NB4 (cell line): ENCODE measurements around the gene OR51G1.

Experiments
- DNase-seq: peaks from one replicate; pipeline ENCODE4 v3.0.0; 2010; ENCODE audit warnings: low read depth
- H3K4me3 ChIP-seq: one replicate; pipeline ENCODE4 v1.5.1; 2011; ENCODE audit warnings: mild to moderate bottlenecking, low read depth, low read length, moderate library complexity
- MYC ChIP-seq: IDR thresholded peaks from 2 replicates; pipeline ENCODE4 v1.6.1; 2011; ENCODE audit warnings: low read depth, low read length
- POLR2A ChIP-seq: IDR thresholded peaks from 2 replicates; pipeline ENCODE4 v1.6.1; 2011; ENCODE audit warnings: mild to moderate bottlenecking; ENCODE audit not compliant: insufficient read length; ENCODE audit errors: extremely low read depth
- TF ChIP-seq, protein P1 (sequence below): IDR thresholded peaks from one replicate; pipeline ENCODE4 v1.5.1; 2012; ENCODE audit warnings: low read depth, low read length
- TF ChIP-seq, protein P2 (sequence below): IDR thresholded peaks from 2 replicates; pipeline ENCODE4 v1.6.1; 2011; ENCODE audit warnings: low read depth, low read length

The OR51G1 gene

DNA sequence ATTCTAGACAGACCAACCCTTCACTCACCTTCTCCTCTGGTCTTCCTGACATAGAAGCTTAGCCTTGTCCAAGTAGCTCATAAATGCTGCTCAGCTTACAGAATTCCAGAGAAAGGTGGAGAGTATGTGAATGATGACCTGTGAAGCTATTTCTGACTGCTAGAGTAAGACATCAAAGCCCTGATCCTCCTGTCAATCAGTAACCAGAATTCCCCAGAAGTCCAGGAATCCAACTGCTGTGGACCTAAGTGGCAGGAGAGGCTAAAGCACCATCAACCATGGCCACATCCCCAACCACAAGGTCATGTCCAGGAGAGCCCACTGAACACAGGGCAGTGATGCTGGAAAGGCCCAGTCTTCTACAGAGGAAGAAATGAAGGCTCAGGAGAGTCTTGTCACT lies 7.6 kb downstream of the OR51G1 start:
- no peak for DNase-seq
- TF ChIP-seq MYC, result no peak
- TF ChIP-seq POLR2A, result no peak
- TF ChIP-seq, protein P1, sequence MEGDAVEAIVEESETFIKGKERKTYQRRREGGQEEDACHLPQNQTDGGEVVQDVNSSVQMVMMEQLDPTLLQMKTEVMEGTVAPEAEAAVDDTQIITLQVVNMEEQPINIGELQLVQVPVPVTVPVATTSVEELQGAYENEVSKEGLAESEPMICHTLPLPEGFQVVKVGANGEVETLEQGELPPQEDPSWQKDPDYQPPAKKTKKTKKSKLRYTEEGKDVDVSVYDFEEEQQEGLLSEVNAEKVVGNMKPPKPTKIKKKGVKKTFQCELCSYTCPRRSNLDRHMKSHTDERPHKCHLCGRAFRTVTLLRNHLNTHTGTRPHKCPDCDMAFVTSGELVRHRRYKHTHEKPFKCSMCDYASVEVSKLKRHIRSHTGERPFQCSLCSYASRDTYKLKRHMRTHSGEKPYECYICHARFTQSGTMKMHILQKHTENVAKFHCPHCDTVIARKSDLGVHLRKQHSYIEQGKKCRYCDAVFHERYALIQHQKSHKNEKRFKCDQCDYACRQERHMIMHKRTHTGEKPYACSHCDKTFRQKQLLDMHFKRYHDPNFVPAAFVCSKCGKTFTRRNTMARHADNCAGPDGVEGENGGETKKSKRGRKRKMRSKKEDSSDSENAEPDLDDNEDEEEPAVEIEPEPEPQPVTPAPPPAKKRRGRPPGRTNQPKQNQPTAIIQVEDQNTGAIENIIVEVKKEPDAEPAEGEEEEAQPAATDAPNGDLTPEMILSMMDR, result no peak
- TF ChIP-seq, protein P2, sequence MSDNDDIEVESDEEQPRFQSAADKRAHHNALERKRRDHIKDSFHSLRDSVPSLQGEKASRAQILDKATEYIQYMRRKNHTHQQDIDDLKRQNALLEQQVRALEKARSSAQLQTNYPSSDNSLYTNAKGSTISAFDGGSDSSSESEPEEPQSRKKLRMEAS, result no peak

DNA sequence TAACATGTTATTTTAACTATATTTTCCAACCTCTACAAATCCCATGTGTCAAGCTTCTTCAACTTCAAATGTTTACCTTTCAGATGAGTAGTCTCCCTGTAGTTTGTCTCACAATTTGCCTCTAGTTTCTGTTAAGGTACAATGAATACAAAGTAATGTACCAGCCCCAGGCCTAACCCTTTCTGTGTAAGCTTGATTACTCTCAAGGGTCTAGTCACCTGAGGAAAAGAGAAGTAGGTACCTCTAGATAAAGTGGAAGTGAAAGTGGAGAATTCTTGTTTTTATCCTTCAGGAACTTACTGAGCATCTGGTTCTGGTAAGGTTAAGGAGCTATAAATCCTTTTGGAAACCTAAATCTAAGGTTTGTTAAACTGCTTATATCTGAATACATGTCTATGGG lies 20.7 kb downstream of the OR51G1 start, which contains the start of gene OR51A7:
Gene OR51A7, plus strand, starts transcription at position 300 of the 400 bp plus-strand sequence. CDS start 3,587 bp downstream, outside the sequence.
- no peak for TF ChIP-seq MYC
- TF ChIP-seq, protein P1, result no peak
- TF ChIP-seq, protein P2, result no peak
- no peak for TF ChIP-seq POLR2A
- DNase-seq, result no peak
- no peak within 1 kb of the TSS for H3K4me3 ChIP-seq

More for the DNA sequence above, 7.6 kb downstream of the OR51G1 start:
- H3K4me3 ChIP-seq, result no peak overlapping the region

DNA sequence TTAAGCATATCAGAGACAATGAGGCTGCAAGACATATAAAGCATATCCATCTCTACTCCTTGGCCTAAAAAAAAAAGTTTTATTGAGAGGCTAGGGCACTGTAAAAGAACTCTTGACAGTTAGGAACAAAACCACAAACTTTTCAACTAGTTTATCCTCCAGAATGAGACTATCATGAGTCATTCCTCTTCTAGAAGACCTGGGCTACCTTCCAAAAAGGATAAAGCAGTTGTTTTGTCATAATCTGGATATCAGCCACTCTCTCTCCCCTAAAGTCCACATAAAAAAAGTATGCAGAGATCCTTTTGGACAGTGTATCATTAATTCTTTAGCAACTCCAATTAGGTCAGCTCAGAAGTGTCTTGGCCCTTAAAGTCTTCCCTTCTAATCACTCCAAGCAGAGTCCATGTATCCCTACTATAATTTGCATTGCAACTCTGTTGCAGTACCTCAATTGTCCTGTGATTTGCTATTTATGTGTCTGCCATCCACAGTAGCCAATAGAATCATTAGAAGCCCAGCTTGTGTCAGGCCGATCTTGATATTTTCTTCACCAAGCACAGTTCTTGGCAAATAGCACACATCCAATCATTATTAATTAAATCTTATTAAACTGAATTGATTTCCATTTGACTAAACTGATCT lies 32.0 kb downstream of the OR51G1 start:
- no peak overlapping the region for H3K4me3 ChIP-seq
- DNase-seq, result no peak

DNA sequence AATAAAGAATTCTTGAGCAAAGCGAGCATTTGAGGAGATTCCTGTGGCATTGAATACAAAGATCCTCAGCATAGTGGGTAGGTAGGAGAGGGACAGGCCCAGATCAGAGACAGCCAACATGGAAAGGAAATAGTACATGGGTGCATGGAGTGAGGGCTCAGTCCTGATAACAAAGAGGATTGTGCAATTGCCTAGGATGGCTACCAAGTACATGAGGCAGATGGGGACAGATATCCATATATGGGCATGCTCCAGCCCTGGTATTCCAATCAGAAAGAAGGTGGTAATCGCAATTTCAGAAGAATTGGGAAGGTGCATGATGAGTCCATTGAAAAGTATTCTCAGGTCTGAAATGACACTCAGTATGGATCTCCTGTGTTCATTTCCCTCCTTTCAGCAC lies 33.9 kb downstream of the OR51G1 start:
- H3K4me3 ChIP-seq, result no peak overlapping the region
- no peak for TF ChIP-seq MYC
- TF ChIP-seq, protein P1, result no peak
- no peak for TF ChIP-seq POLR2A
- TF ChIP-seq, protein P2, result no peak
- DNase-seq, result peak; percentile 2

More for the DNA sequence above, 32.0 kb downstream of the OR51G1 start:
- TF ChIP-seq MYC, result no peak
- TF ChIP-seq POLR2A, result no peak
- TF ChIP-seq, protein P2, result no peak
- TF ChIP-seq, protein P1, result no peak

DNA sequence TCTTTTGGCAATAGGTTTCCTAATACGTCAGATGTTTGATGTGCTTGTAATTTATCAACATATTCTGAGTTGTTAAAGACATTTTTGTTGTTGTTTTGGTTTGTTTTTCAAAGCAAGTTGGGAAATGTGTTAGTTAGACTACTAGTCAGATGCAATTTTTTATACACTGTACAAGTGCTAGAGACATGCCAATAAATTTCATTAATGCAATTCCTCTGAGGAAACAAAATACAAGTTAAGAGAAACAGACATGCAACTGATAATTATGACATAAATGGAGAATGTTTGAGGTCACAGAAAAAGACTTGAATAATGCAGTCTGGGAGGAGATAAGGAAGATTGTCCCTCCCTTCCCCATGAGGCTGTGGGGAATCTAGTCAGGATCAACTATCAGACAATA lies 36.5 kb downstream of the OR51G1 start:
- TF ChIP-seq, protein P1, result no peak
- TF ChIP-seq, protein P2, result no peak
- no peak for TF ChIP-seq MYC
- no peak for TF ChIP-seq POLR2A
- DNase-seq, result no peak
- no peak overlapping the region for H3K4me3 ChIP-seq

DNA sequence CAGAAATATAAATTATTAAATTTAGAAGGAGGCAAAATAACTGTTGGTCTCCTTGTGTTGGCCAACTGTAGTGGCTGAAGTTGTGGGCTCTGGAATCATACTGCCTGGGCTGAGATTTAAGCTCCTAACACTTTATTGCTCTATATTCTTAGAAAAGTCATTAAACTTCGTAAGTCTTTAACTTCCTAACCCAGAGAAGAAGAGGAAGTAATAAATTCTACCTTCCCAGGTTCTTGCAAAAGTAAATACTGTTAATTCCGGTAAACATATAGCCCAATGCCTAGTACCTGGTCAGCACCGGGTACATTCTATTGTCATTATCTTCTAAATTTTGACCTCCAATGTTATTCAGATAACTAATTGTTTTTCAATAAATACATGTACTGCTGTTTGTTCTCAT lies 38.0 kb downstream of the OR51G1 start:
- no peak overlapping the region for H3K4me3 ChIP-seq
- no peak for DNase-seq
- TF ChIP-seq, protein P2, result no peak
- TF ChIP-seq MYC (no peak), POLR2A (no peak)
- TF ChIP-seq, protein P1, result no peak
